Measurements from ENCODE around the gene PRPH. TPM values are rescaled to one million over a fixed set of nuclear protein-coding genes. Genes with fewer than 3 reads are reported as not detected.
"Not testable (repeated sequence)": the region's sequence is repeated elsewhere in the genome, so short reads cannot be mapped to it uniquely, and the experiment has no call there.

The PRPH gene
- total RNA-seq, 4 donors from 2014 or later: 4.7 to 5.6 TPM; not detected in 2

DNA sequence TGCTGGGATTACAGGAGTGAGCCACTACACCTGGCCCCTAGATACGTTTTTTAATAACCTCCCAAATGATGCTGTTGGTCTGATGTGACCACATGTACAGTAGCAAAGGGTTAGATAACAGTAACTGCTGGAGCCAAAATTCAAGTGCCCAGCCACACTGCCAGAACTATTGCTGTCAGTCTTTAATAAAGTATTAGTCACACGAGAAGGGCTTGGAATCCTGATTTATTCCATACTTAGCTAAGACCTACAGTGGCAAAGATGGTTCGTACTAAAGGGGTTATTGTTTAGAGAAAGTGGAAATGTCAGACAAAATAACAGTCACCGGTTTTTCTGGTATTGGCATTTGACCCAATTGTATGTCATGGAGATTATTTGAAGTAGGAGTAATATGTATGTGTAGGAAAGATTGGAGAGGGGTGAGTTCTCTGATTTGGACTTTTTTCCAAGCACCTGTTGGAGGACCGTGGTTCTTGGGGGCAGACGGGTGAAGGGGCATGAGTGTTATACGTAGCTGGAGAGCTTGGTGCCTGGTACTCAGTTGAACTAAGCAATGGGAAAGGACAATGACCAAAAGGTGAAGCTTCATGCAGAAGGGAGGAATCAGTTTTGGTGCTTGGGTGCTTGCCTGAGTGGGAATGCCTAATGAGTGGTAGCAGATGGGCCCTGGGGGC is 20.4 kb upstream of the PRPH start:
- DNase-seq: no peak
- H3K36me3 ChIP-seq: no peaks in the 10 kb centered on the region
- no peaks in the 10 kb centered on the region for H3K9me3 ChIP-seq
- no peak overlapping the region for H3K4me3 ChIP-seq
- no peaks in the 10 kb centered on the region for H3K27me3 ChIP-seq
- H3K4me1 ChIP-seq: no peaks in the 10 kb centered on the region
- intact Hi-C loops (cut with DNase I; ENCODE audit: low total_unique reads): no loop called here
- H3K27ac ChIP-seq: no peak overlapping the region
- TF ChIP-seq POLR2A (IDR thresholded peaks at IDR 0.05): no peak
- TF ChIP-seq, protein P1, sequence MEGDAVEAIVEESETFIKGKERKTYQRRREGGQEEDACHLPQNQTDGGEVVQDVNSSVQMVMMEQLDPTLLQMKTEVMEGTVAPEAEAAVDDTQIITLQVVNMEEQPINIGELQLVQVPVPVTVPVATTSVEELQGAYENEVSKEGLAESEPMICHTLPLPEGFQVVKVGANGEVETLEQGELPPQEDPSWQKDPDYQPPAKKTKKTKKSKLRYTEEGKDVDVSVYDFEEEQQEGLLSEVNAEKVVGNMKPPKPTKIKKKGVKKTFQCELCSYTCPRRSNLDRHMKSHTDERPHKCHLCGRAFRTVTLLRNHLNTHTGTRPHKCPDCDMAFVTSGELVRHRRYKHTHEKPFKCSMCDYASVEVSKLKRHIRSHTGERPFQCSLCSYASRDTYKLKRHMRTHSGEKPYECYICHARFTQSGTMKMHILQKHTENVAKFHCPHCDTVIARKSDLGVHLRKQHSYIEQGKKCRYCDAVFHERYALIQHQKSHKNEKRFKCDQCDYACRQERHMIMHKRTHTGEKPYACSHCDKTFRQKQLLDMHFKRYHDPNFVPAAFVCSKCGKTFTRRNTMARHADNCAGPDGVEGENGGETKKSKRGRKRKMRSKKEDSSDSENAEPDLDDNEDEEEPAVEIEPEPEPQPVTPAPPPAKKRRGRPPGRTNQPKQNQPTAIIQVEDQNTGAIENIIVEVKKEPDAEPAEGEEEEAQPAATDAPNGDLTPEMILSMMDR (IDR thresholded peaks at IDR 0.05): no peak

DNA sequence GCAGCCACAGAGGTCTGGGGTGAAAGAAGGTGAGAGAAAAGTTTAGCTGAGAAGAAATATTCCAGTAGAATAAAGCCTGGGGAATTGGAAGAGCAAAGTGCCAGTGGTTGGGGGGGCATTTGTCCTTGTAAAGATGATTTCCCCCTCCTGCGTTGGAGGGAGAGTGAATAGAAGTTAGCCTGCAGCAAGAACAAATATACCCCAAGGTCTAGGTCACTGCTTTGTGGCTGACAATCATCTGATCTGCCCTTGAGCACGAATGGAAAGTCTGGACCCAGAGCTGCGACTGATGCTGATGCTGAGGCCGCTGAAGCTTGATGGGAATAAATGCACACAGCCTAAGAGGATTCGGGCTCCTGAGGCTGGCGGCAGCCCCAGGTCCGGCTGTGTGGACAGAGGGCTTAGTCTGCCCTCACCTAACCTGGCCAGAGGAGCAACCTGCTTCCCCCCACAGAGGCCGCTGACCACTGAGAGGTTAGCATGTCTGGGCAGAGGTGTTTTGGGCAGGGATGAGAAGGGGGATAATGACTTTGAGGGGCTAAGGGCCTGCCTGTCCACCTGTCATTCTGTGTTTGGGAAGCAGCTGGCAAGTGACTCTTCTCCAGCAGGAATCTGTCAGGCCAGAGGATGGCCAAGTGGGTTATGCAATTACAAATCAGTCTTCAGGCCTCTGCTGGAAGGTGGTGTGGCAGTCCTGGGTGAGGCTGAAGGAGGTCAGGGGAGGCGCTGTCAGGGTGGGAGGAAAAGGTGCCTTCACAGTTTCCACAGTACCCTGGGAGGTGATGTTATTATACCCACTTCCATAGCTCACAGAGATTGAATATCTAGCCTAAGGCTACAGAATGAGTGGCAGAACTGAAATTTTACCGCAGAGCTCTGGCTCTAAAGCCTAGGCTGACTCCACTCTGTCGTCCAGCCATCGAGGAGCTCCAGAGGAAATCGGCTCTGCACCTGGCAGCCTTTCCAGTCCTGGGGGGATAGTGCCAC is 18.4 kb upstream of the PRPH start:
- Histone ChIP-seq H3K27me3 (no peaks in the 10 kb centered on the region), H3K4me1 (no peaks in the 10 kb centered on the region), H3K27ac (no peak overlapping the region), H3K4me3 (no peak overlapping the region), H3K36me3 (no peaks in the 10 kb centered on the region), H3K9me3 (no peaks in the 10 kb centered on the region)
- no peak for DNase-seq
- intact Hi-C loops (cut with DNase I; ENCODE audit: low total_unique reads): no loop called here
- TF ChIP-seq, protein P1 (IDR thresholded peaks at IDR 0.05): no peak
- no peak for TF ChIP-seq POLR2A (IDR thresholded peaks at IDR 0.05)

DNA sequence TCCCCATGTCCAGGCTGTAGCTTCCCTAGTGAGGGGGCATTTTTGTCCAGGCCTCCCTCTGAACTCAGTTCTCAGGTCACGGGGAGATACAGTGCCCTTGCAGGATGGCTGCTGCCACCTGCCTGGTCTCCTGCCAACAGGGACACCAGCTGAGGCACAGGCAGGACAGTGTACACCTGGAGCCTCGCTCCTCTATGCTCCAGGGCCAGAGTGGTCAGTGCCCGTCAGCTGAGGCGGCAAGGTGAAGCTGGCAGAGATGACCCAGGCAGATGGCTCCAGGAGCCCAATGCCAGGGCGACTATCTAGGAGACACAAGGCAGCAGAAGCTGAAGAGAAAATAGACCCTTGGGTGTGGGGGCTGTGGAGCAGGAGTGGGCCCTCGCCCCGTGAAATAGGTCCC is 17.5 kb upstream of the PRPH start:
- Histone ChIP-seq H3K4me3 (no peak overlapping the region), H3K27me3 (no peaks in the 10 kb centered on the region), H3K27ac (no peak overlapping the region), H3K9me3 (no peaks in the 10 kb centered on the region), H3K4me1 (no peaks in the 10 kb centered on the region), H3K36me3 (no peaks in the 10 kb centered on the region)
- intact Hi-C loops (cut with DNase I; ENCODE audit: low total_unique reads): no loop called here
- TF ChIP-seq POLR2A (IDR thresholded peaks at IDR 0.05): no peak
- TF ChIP-seq, protein P1 (IDR thresholded peaks at IDR 0.05): no peak
- no peak for DNase-seq

DNA sequence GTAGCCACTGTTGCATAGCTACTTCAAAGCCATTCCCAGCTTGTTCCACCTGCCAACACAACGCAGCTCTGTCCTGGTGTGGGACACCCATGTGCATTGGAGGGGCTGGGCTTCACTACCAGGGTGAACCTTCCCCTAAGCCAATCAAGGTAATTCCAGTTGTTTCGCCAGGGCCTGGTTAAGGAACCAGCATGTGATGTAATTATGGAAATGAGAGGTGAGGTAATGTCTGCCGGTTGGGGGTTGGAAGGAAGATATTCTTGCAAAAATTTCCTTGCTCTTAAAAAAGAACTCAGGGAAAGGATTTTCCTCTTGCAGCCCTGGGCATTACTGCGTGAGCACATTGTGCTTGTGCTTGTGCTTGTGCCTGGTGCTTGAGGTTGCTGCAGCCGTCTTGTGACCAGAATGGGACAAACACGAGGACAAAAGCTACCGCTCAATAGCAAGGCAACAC is 15.2 kb upstream of the PRPH start:
- Histone ChIP-seq H3K36me3 (no peaks in the 10 kb centered on the region), H3K9me3 (no peaks in the 10 kb centered on the region), H3K27ac (no peak overlapping the region), H3K27me3 (no peaks in the 10 kb centered on the region), H3K4me1 (no peaks in the 10 kb centered on the region), H3K4me3 (no peak overlapping the region)
- intact Hi-C loops (cut with DNase I; ENCODE audit: low total_unique reads): loop anchor here (10.0 kb wide), 1 partner anchor 65 kb away; the partner anchor contains the start of gene DNAJC22
- TF ChIP-seq, protein P1 (IDR thresholded peaks at IDR 0.05): no peak
- no peak for TF ChIP-seq POLR2A (IDR thresholded peaks at IDR 0.05)
- no peak for DNase-seq

DNA sequence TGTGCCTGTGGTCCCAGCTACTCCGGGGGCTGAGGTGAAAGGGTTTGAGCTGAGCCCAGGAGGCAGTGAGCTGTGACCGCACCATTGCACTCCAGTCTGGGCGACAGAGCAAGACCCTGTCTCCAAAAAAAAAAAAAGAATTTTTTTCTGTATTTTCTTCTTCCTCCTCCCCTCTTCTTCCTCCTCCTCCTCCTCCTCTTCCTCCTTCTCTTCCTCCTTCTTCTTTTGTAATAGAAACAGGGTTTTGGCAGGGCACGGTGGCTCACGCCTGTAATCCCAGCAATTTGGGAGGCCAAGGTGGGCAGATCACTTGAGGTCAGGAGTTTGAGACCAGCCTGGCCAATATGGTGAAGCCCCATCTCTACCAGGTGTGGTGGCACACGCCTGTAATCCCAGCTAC is 14.4 kb upstream of the PRPH start:
- not testable (repeated sequence) for H3K36me3 ChIP-seq, H3K27ac ChIP-seq, H3K27me3 ChIP-seq, DNase-seq, H3K9me3 ChIP-seq, H3K4me1 ChIP-seq, H3K4me3 ChIP-seq
- intact Hi-C loops (cut with DNase I; ENCODE audit: low total_unique reads): loop anchor here (10.0 kb wide), 1 partner anchor 64 kb away; the partner anchor contains the start of gene DNAJC22
